ENCODE results near the gene CDH9. TPM values are rescaled to one million over a fixed set of nuclear protein-coding genes. Genes with fewer than 3 reads are reported as not detected.

Gene CDH9
- total and polyA plus RNA-seq, 2 donors (not counting 1 experiment from before 2014, with no cell fraction given): not detected

- TF ChIP-seq, protein P1, sequence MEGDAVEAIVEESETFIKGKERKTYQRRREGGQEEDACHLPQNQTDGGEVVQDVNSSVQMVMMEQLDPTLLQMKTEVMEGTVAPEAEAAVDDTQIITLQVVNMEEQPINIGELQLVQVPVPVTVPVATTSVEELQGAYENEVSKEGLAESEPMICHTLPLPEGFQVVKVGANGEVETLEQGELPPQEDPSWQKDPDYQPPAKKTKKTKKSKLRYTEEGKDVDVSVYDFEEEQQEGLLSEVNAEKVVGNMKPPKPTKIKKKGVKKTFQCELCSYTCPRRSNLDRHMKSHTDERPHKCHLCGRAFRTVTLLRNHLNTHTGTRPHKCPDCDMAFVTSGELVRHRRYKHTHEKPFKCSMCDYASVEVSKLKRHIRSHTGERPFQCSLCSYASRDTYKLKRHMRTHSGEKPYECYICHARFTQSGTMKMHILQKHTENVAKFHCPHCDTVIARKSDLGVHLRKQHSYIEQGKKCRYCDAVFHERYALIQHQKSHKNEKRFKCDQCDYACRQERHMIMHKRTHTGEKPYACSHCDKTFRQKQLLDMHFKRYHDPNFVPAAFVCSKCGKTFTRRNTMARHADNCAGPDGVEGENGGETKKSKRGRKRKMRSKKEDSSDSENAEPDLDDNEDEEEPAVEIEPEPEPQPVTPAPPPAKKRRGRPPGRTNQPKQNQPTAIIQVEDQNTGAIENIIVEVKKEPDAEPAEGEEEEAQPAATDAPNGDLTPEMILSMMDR (IDR thresholded peaks at IDR 0.05): no peak
- TF ChIP-seq EZH2 (IDR thresholded peaks at IDR 0.05; ENCODE audit: borderline replicate concordance, insufficient read depth, low read depth, low read length, poor library complexity, severe bottlenecking): no peak
- Histone ChIP-seq H4K20me1 (ENCODE audit: control insufficient read depth, insufficient read depth, low read length, poor library complexity, severe bottlenecking) (no peaks in the 10 kb centered on the region), H3K9me3 (ENCODE audit: control extremely low read depth in 1 of 3, control insufficient read depth in 2 of 3, insufficient read depth in 1 of 3, low read length in 2 of 3) (no peaks in the 10 kb centered on the region), H3K4me2 (replicated peaks; ENCODE audit: low read depth, low read length, poor library complexity, severe bottlenecking) (no peak overlapping the region), H3K27me3 (replicated peaks in 1 of 4; ENCODE audit: control extremely low read depth in 1 of 4, control insufficient read depth in 3 of 4, insufficient read depth in 4 of 4, low read length in 3 of 4) (no peaks in the 10 kb centered on the region), H3K4me1 (ENCODE audit: control insufficient read depth in 2 of 2, insufficient read depth in 2 of 2, low read length in 2 of 2) (no peaks in the 10 kb centered on the region), H3K36me3 (replicated peaks in 1 of 2; ENCODE audit: control extremely low read depth in 1 of 2, control insufficient read depth in 1 of 2, extremely low read depth in 1 of 2, insufficient read depth in 2 of 2, low read length in 1 of 2) (no peaks in the 10 kb centered on the region), H3K79me2 (ENCODE audit: control insufficient read depth, insufficient read depth, low read length) (no peaks in the 10 kb centered on the region), H3K9ac (ENCODE audit: low read length) (no peak overlapping the region), H3K27ac (ENCODE audit: low read length in 2 of 2) (no peak overlapping the region), H2AFZ (ENCODE audit: insufficient read depth, low read depth, low read length, poor library complexity, severe bottlenecking) (no peak overlapping the region), H3K4me3 (ENCODE audit: control extremely low read depth in 1 of 5, extremely low read depth in 1 of 5, insufficient read depth in 1 of 5, low read depth in 2 of 5, low read length in 4 of 5) (no peak overlapping the region)
- 67% methylated on average over 1 of the region's 2 CpGs for WGBS (ENCODE audit: insufficient coverage)
- Mint-ChIP-seq H3K9me3 (ENCODE audit: insufficient read depth) (no peaks in the 10 kb centered on the region), H3K4me1 (no peaks in the 10 kb centered on the region), H3K27me3 (no peaks in the 10 kb centered on the region), H3K4me3 (no peak overlapping the region), H3K27ac (no peak overlapping the region)
- DNase-seq: no peak
- intact Hi-C loops (cut with micrococcal nuclease): no loop called here
- POLR2A ChIA-PET: no interaction called here
- no peak for ATAC-seq (ENCODE audit: low read depth)
- CTCF ChIA-PET: no interaction called here
These were observed 89.5 kb downstream of the CDH9 start for GRCh38 chr5:26948921-26949320.

DNA sequence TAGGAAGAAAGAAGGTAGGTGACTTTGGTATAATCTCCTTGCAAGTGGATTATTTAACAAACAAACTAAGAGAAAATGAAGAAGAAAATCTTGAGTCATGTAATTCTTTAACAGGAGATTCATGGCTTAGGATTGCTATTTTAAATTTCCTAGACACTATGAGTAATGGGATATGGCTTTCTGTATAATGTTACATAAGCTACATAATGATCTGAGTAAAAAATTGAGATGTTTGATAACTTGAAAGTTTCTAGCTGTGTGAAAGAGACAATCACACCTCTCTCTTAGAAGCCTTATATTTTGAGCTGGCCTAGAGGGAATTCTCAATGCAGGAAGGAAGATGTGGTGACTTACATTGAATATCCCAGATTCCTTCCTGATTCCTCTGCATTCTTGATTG is 92.5 kb downstream of the CDH9 start:
- no peak for ATAC-seq (ENCODE audit: low read depth)
- Histone ChIP-seq H2AFZ (ENCODE audit: insufficient read depth, low read depth, low read length, poor library complexity, severe bottlenecking) (no peak overlapping the region), H3K27me3 (replicated peaks in 1 of 4; ENCODE audit: control extremely low read depth in 1 of 4, control insufficient read depth in 3 of 4, insufficient read depth in 4 of 4, low read length in 3 of 4) (no peaks in the 10 kb centered on the region), H3K4me2 (replicated peaks; ENCODE audit: low read depth, low read length, poor library complexity, severe bottlenecking) (no peak overlapping the region), H3K4me1 (ENCODE audit: control insufficient read depth in 2 of 2, insufficient read depth in 2 of 2, low read length in 2 of 2) (no peaks in the 10 kb centered on the region), H3K27ac (ENCODE audit: low read length in 2 of 2) (no peak overlapping the region), H4K20me1 (ENCODE audit: control insufficient read depth, insufficient read depth, low read length, poor library complexity, severe bottlenecking) (no peaks in the 10 kb centered on the region), H3K9me3 (ENCODE audit: control extremely low read depth in 1 of 3, control insufficient read depth in 2 of 3, insufficient read depth in 1 of 3, low read length in 2 of 3) (peaks cover 0 to 4% (median 0%) of the 10 kb centered on the region in 3 donors), H3K79me2 (ENCODE audit: control insufficient read depth, insufficient read depth, low read length) (no peaks in the 10 kb centered on the region), H3K4me3 (ENCODE audit: control extremely low read depth in 1 of 5, extremely low read depth in 1 of 5, insufficient read depth in 1 of 5, low read depth in 2 of 5, low read length in 4 of 5) (no peak overlapping the region), H3K36me3 (replicated peaks in 1 of 2; ENCODE audit: control extremely low read depth in 1 of 2, control insufficient read depth in 1 of 2, extremely low read depth in 1 of 2, insufficient read depth in 2 of 2, low read length in 1 of 2) (no peaks in the 10 kb centered on the region), H3K9ac (ENCODE audit: low read length) (no peak overlapping the region)
- Mint-ChIP-seq H3K27ac (no peak overlapping the region), H3K27me3 (no peaks in the 10 kb centered on the region), H3K4me3 (no peak overlapping the region), H3K9me3 (ENCODE audit: insufficient read depth) (no peaks in the 10 kb centered on the region), H3K4me1 (no peaks in the 10 kb centered on the region)
- DNase-seq: no peak
- no peak for TF ChIP-seq EZH2 (IDR thresholded peaks at IDR 0.05; ENCODE audit: borderline replicate concordance, insufficient read depth, low read depth, low read length, poor library complexity, severe bottlenecking)
- TF ChIP-seq, protein P1 (IDR thresholded peaks at IDR 0.05): no peak
- intact Hi-C loops (cut with micrococcal nuclease): no loop called here
- POLR2A ChIA-PET: no interaction called here
- CTCF ChIA-PET: interaction anchor here (0.6 kb wide), 1 partner anchor 33 kb away, joined by 3 read pairs; no protein-coding TSS in a partner anchor
